WERI-Rb-1 (cell line): Measurements from ENCODE around the gene EIF3B.

Source experiments
- DNase-seq: peaks from one replicate; pipeline ENCODE4 v3.0.0-alpha.2; 2020
- H3K27ac ChIP-seq: fragments of 250-450 bp; sonication (Bioruptor Pico); 2 replicates; pipeline ENCODE4 v1.5.1; 2020; ENCODE audit warnings: mild to moderate bottlenecking, moderate library complexity
- H3K27me3 ChIP-seq: fragments of 250-450 bp; sonication (Bioruptor Pico); 2 replicates; pipeline ENCODE4 v1.5.1; 2021; ENCODE audit warnings: mild to moderate bottlenecking, low read depth, moderate library complexity; ENCODE audit not compliant: insufficient read depth, severe bottlenecking
- H3K36me3 ChIP-seq: fragments of 250-450 bp; sonication (Bioruptor Pico); 2 replicates; pipeline ENCODE4 v1.5.1; 2020; ENCODE audit warnings: mild to moderate bottlenecking, moderate library complexity
- H3K4me3 ChIP-seq: 2 replicates; pipeline ENCODE4 v1.5.1; 2011; ENCODE audit warnings: low read depth, mild to moderate bottlenecking, control low read depth, low read length
- H3K9me3 ChIP-seq: fragments of 250-450 bp; sonication (Bioruptor Pico); 2 replicates; pipeline ENCODE4 v1.5.1; 2021; ENCODE audit warnings: mild to moderate bottlenecking, moderate library complexity; ENCODE audit not compliant: severe bottlenecking
- TF ChIP-seq, protein P1 (sequence below): IDR thresholded peaks from 2 replicates; pipeline ENCODE4 v1.5.1; 2011; ENCODE audit warnings: low read depth, mild to moderate bottlenecking, control low read depth, inconsistent platforms, low read length

EIF3B gene

DNA sequence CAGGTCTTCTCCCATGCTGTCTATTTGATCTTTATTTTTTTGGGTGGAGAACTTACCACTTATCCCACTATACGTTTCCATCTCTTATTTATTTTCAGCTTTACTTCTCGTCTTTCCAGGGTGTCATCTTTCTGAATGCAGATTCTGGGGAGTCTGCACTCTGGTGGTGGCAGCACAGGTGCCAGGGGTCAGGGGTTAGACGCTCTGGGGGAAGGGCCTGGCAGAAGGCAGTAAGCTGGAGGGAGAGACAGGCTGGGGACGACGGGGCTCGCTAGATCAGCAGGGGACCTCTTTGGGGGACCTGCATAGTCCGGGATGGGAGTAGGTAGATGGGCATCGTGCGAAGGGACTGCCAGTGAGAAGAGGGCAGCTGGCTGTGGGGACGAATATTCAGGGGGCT, 71.1 kb downstream of the EIF3B start:
- TF ChIP-seq, protein P1, sequence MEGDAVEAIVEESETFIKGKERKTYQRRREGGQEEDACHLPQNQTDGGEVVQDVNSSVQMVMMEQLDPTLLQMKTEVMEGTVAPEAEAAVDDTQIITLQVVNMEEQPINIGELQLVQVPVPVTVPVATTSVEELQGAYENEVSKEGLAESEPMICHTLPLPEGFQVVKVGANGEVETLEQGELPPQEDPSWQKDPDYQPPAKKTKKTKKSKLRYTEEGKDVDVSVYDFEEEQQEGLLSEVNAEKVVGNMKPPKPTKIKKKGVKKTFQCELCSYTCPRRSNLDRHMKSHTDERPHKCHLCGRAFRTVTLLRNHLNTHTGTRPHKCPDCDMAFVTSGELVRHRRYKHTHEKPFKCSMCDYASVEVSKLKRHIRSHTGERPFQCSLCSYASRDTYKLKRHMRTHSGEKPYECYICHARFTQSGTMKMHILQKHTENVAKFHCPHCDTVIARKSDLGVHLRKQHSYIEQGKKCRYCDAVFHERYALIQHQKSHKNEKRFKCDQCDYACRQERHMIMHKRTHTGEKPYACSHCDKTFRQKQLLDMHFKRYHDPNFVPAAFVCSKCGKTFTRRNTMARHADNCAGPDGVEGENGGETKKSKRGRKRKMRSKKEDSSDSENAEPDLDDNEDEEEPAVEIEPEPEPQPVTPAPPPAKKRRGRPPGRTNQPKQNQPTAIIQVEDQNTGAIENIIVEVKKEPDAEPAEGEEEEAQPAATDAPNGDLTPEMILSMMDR, result no peak
- peaks cover under 1% of the 10 kb centered on the region for H3K9me3 ChIP-seq
- no peaks in the 10 kb centered on the region for H3K27me3 ChIP-seq
- no peak overlapping the region for H3K27ac ChIP-seq
- no peak for DNase-seq
- H3K36me3 ChIP-seq, result no peaks in the 10 kb centered on the region; the same call in 1 of the 2 replicates
- H3K4me3 ChIP-seq, result no peak overlapping the region
